IMR-90 (cell line): Measurements from ENCODE around the gene CYTH1. TPM values are rescaled to one million over a fixed set of nuclear protein-coding genes. Genes with fewer than 3 reads are reported as not detected.

ENCODE experiments used
- ATAC-seq: fragments of 200-7000 bp; cut with Tn5 transposase; 2 replicates; pipeline ENCODE4 v1.9.1; 2020; ENCODE audit warnings: low read depth, mild to moderate bottlenecking, moderate library complexity
- BruUV-seq: library from RNA; stranded (reverse); fragments of 400-500 nt; replicated peaks from 2 replicates; lab custom pipeline; 2021; lab: Mats Ljungman, UMichigan
- CTCF ChIA-PET: fragments of 300-600 bp; formaldehyde crosslinking; extraction: SDS; loops from one replicate; lab custom pipeline; 2021; ENCODE audit warnings: antibody characterized with exemption; lab: Yijun Ruan, JAX
- POLR2A ChIA-PET: fragments of 300-600 bp; sonication (Branson Sonifier 250); formaldehyde crosslinking; loops from one replicate; lab custom pipeline; 2022; ENCODE audit warnings: antibody characterized with exemption; ENCODE audit not compliant: unreplicated experiment; lab: Charles Lee
- DNase-seq: peaks from one replicate; pipeline ENCODE4 v3.0.0; 2013
- H2AFZ ChIP-seq: replicated peaks from 2 replicates; pipeline ENCODE3; 2013; ENCODE audit warnings: low read length, mild to moderate bottlenecking; ENCODE audit not compliant: poor library complexity
- H2AK5ac ChIP-seq: 2 replicates; pipeline ENCODE4 v1.6.1; 2013; ENCODE audit warnings: low read depth, low read length, inconsistent platforms
- H2AK9ac ChIP-seq: replicated peaks from 2 replicates; pipeline ENCODE3; 2013; ENCODE audit warnings: mild to moderate bottlenecking, low read depth, low read length, moderate library complexity; ENCODE audit not compliant: poor library complexity
- H2BK120ac ChIP-seq: 2 replicates; pipeline ENCODE4 v1.6.1; 2013; ENCODE audit warnings: low read depth, low read length, inconsistent platforms
- H2BK15ac ChIP-seq: 3 replicates; pipeline ENCODE4 v1.6.1; 2013; ENCODE audit warnings: low read depth, low read length, inconsistent platforms
- H2BK20ac ChIP-seq: 2 replicates; pipeline ENCODE4 v1.6.1; 2013; ENCODE audit warnings: low read depth, mild to moderate bottlenecking, inconsistent platforms, low read length, moderate library complexity
- H2BK5ac ChIP-seq: 2 replicates; pipeline ENCODE4 v1.6.1; 2013; ENCODE audit warnings: mild to moderate bottlenecking, low read depth, low read length, inconsistent platforms; ENCODE audit not compliant: poor library complexity, severe bottlenecking
- H3K14ac ChIP-seq: replicated peaks from 2 replicates; pipeline ENCODE4 v1.6.1; 2013; ENCODE audit warnings: low read depth, low read length, inconsistent platforms
- H3K18ac ChIP-seq: 2 replicates; pipeline ENCODE4 v1.6.1; 2013; ENCODE audit warnings: low read depth, low read length, control low read depth
- H3K23ac ChIP-seq: 2 replicates; pipeline ENCODE4 v1.6.1; 2013; ENCODE audit warnings: low read depth, low read length, inconsistent platforms
- H3K27ac ChIP-seq: 2 replicates; pipeline ENCODE4 v1.5.1; 2013; ENCODE audit warnings: mild to moderate bottlenecking, control low read depth, low read length; ENCODE audit not compliant: insufficient read depth
- H3K27me3 ChIP-seq: 2 replicates; pipeline ENCODE4 v1.6.1; 2013; ENCODE audit warnings: low read length; ENCODE audit not compliant: control insufficient read depth, insufficient read depth
- H3K36me3 ChIP-seq: 2 replicates; pipeline ENCODE4 v1.6.1; 2013; ENCODE audit warnings: low read length, mixed read lengths; ENCODE audit not compliant: control insufficient read depth, insufficient read depth
- H3K4ac ChIP-seq: 2 replicates; pipeline ENCODE4 v1.6.1; 2013; ENCODE audit warnings: low read depth, low read length, inconsistent platforms
- H3K4me1 ChIP-seq: 2 replicates; pipeline ENCODE4 v1.6.1; 2013; ENCODE audit warnings: low read length, mixed read lengths; ENCODE audit not compliant: control insufficient read depth, insufficient read depth
- H3K4me2 ChIP-seq: 2 replicates; pipeline ENCODE4 v1.6.1; 2013; ENCODE audit warnings: low read depth, mild to moderate bottlenecking, control low read depth, low read length, moderate library complexity
- H3K4me3 ChIP-seq: 2 replicates; pipeline ENCODE4 v1.5.1; 2013; ENCODE audit warnings: low read depth, mild to moderate bottlenecking, control low read depth, low read length, moderate library complexity; ENCODE audit not compliant: insufficient read depth
- H3K56ac ChIP-seq: 2 replicates; pipeline ENCODE4 v1.6.1; 2013; ENCODE audit warnings: low read length, inconsistent platforms; ENCODE audit not compliant: insufficient read depth; ENCODE audit errors: extremely low read depth
- H3K79me1 ChIP-seq, 2 experiments: 2 replicates each; pipeline ENCODE4 v1.6.1; 2013; ENCODE audit warnings: low read length in 2 of 2, inconsistent platforms in 1 of 2, low read depth in 1 of 2
- H3K9ac ChIP-seq: 2 replicates; pipeline ENCODE4 v1.6.1; 2013; ENCODE audit warnings: low read depth, low read length, control low read depth
- H3K9me1 ChIP-seq: 2 replicates; pipeline ENCODE4 v1.6.1; 2013; ENCODE audit warnings: low read length, inconsistent platforms; ENCODE audit not compliant: insufficient read depth
- H3K9me3 ChIP-seq: 2 replicates; pipeline ENCODE4 v1.6.1; 2013; ENCODE audit warnings: low read length; ENCODE audit not compliant: control insufficient read depth, insufficient read depth
- H4K20me1 ChIP-seq: 2 replicates; pipeline ENCODE4 v1.6.1; 2013; ENCODE audit warnings: low read length, inconsistent platforms; ENCODE audit not compliant: insufficient read depth
- H4K5ac ChIP-seq: 2 replicates; pipeline ENCODE4 v1.6.1; 2013; ENCODE audit warnings: mild to moderate bottlenecking, low read depth, low read length, control low read depth
- H4K8ac ChIP-seq, 2 experiments: 2 replicates each; pipeline ENCODE4 v1.6.1; 2013; ENCODE audit warnings: low read depth in 2 of 2, low read length in 2 of 2, control low read depth in 1 of 2, inconsistent platforms in 1 of 2
- H4K91ac ChIP-seq: 2 replicates; pipeline ENCODE4 v1.6.1; 2013; ENCODE audit warnings: low read depth, low read length, inconsistent platforms; ENCODE audit not compliant: insufficient read depth
- BHLHE40 ChIP-seq: fragments of 150-350 bp; IDR thresholded peaks from 2 replicates; pipeline ENCODE4 v1.6.1; 2016; ENCODE audit warnings: mild to moderate bottlenecking, low read depth, low read length
- CEBPB ChIP-seq: IDR thresholded peaks from 2 replicates; pipeline ENCODE4 v1.6.1; 2012; ENCODE audit warnings: low read depth, low read length, improper control_type of control experiment
- CHD1 ChIP-seq: IDR thresholded peaks from 2 replicates; pipeline ENCODE4 v1.6.1; 2012; ENCODE audit warnings: low read depth, low read length, improper control_type of control experiment
- FOS ChIP-seq: fragments of 150-350 bp; IDR thresholded peaks from 2 replicates; pipeline ENCODE4 v1.6.1; 2016; ENCODE audit warnings: low read depth, low read length
- MAFK ChIP-seq: IDR thresholded peaks from 2 replicates; pipeline ENCODE4 v1.6.1; 2012; ENCODE audit warnings: low read depth, low read length, improper control_type of control experiment
- MAZ ChIP-seq: IDR thresholded peaks from 2 replicates; pipeline ENCODE4 v1.6.1; 2012; ENCODE audit warnings: low read depth, mild to moderate bottlenecking, low read length, improper control_type of control experiment, moderate library complexity, borderline replicate concordance
- MXI1 ChIP-seq: IDR thresholded peaks from 2 replicates; pipeline ENCODE4 v1.6.1; 2012; ENCODE audit warnings: low read depth, mild to moderate bottlenecking, low read length, moderate library complexity, borderline replicate concordance
- NFE2L2 ChIP-seq: fragments of 150-350 bp; IDR thresholded peaks from 2 replicates; pipeline ENCODE4 v1.6.1; 2016; ENCODE audit warnings: low read depth, mild to moderate bottlenecking, low read length
- POLR2A ChIP-seq: IDR thresholded peaks from 2 replicates; pipeline ENCODE4 v1.6.1; 2012; ENCODE audit warnings: mild to moderate bottlenecking, low read depth, low read length
- RAD21 ChIP-seq: IDR thresholded peaks from 2 replicates; pipeline ENCODE4 v1.6.1; 2012; ENCODE audit warnings: low read length, improper control_type of control experiment
- RCOR1 ChIP-seq: IDR thresholded peaks from 2 replicates; pipeline ENCODE4 v1.6.1; 2012; ENCODE audit warnings: mild to moderate bottlenecking, low read length, improper control_type of control experiment; ENCODE audit not compliant: insufficient replicate concordance
- RFX5 ChIP-seq: IDR thresholded peaks from 2 replicates; pipeline ENCODE4 v1.8.0; 2012; ENCODE audit warnings: low read depth, mild to moderate bottlenecking, low read length, moderate library complexity
- SMC3 ChIP-seq: fragments of 150-350 bp; IDR thresholded peaks from 2 replicates; pipeline ENCODE4 v1.6.1; 2016; ENCODE audit warnings: low read depth, mild to moderate bottlenecking, antibody characterized with exemption, low read length, moderate library complexity
- USF2 ChIP-seq: fragments of 150-350 bp; IDR thresholded peaks from 2 replicates; pipeline ENCODE4 v1.6.1; 2017; ENCODE audit warnings: mild to moderate bottlenecking, antibody characterized with exemption, low read length, low read depth
- WGBS, 2 experiments: methylation state at CpG; one replicate each; pipeline versions ENCODE4 v1.1.5 to v1.1.7; 2013; ENCODE audit warnings: missing lambda C conversion rate in 2 of 2; ENCODE audit not compliant: insufficient read length in 1 of 2; ENCODE audit errors: extremely low coverage in 2 of 2; 5-methylcytosine and 5-hydroxymethylcytosine counted together
- dilution Hi-C: fragments of 300-500 bp; cut with HindIII; formaldehyde crosslinking; loops from one replicate; pipeline ENCODE4 v1.14.3; 2018; ENCODE audit warnings: low sequenced_read_pairs; ENCODE audit not compliant: unreplicated experiment
- in situ Hi-C: fragments of 300-500 bp; cut with MboI; formaldehyde crosslinking; loops from 3 replicates; pipeline ENCODE4 v1.14.3; 2019; ENCODE audit warnings: low sequenced_read_pairs, inconsistent platforms, mixed read lengths
- intact Hi-C: fragments of 100-400 bp; cut with micrococcal nuclease; formaldehyde crosslinking; loops from 2 replicates; pipeline ENCODE4 v1.10.0; 2022
- polyA plus RNA-seq, 3 experiments: library from polyadenylated mRNA; depleted of rRNA; stranded (reverse); fragments of >200 nt; gene quantifications; 2 replicates each; pipeline ENCODE4 v1.2.3, GENCODE V29; 2012; ENCODE audit warnings: low replicate concordance in 1 of 3
- total RNA-seq: library from RNA; depleted of rRNA; stranded (reverse); fragments of >200 nt; gene quantifications from 2 replicates; pipeline ENCODE4 v1.2.3, GENCODE V29; 2012
- TF ChIP-seq, protein P1 (sequence below): conservative IDR thresholded peaks from 2 replicates; pipeline ENCODE4 v1.5.1; 2012; ENCODE audit warnings: mild to moderate bottlenecking, low read depth, low read length, improper control_type of control experiment
- TF ChIP-seq, protein P2 (sequence below): fragments of 150-350 bp; IDR thresholded peaks from 2 replicates; pipeline ENCODE4 v1.6.1; 2016; ENCODE audit warnings: low read depth, mild to moderate bottlenecking, low read length, moderate library complexity, borderline replicate concordance

Gene CYTH1
- total and polyA plus RNA-seq, 2 of the 4 experiments (the other 2 are of a cell fraction): 7.9 to 12.4 TPM

GRCh38 chr17:78675836-78676235, 106.2 kb downstream of the CYTH1 start:
- 91% methylated on average over 12 of the region's 15 CpGs; no CpG with 5 or more reads in 1 of the 2 experiments for WGBS, 2 experiments
- Histone ChIP-seq H3K4me1 (peaks cover 4% of the 10 kb centered on the region), H2BK5ac (no peak overlapping the region), H3K18ac (no peak overlapping the region), H2BK120ac (no peak overlapping the region), H3K4me3 (no peak overlapping the region), H4K20me1 (no peaks in the 10 kb centered on the region), H2AFZ (no peak overlapping the region), H3K9me1 (peaks cover 9% of the 10 kb centered on the region), H3K14ac (no peak overlapping the region), H3K4me2 (no peak overlapping the region), H3K27me3 (no peaks in the 10 kb centered on the region), H2AK9ac (no peak overlapping the region), H3K9ac (no peak overlapping the region), H4K8ac (no peak overlapping the region), H3K27ac (no peak overlapping the region), H2BK15ac (no peak overlapping the region), H2BK20ac (no peak overlapping the region), H4K91ac (no peak overlapping the region), H3K9me3 (no peaks in the 10 kb centered on the region), H2AK5ac (no peak overlapping the region), H3K56ac (no peak overlapping the region), H4K5ac (no peak overlapping the region), H3K79me1 (peaks cover 0 to 9% of the 10 kb centered on the region in 2 experiments; a peak in 1 of 4 replicates), H3K4ac (no peak overlapping the region), H3K23ac (no peak overlapping the region; the same call in 1 of the 2 replicates), H3K36me3 (peaks cover 33% of the 10 kb centered on the region; the same call in 1 of the 2 replicates)
- intact Hi-C loops (no loop called here), in situ Hi-C loops (no loop called here), dilution Hi-C loops (no loop called here)
- ATAC-seq (no peak), DNase-seq (no peak)
- POLR2A ChIA-PET: no interaction called here
- BruUV-seq: no TSS peak
- TF ChIP-seq RFX5 (no peak), USF2 (no peak), CEBPB (no peak), MAFK (no peak), RCOR1 (no peak), BHLHE40 (no peak), NFE2L2 (no peak), SMC3 (no peak), POLR2A (no peak), CHD1 (no peak), MXI1 (no peak), FOS (no peak), MAZ (no peak), RAD21 (no peak)
- TF ChIP-seq, protein P1, sequence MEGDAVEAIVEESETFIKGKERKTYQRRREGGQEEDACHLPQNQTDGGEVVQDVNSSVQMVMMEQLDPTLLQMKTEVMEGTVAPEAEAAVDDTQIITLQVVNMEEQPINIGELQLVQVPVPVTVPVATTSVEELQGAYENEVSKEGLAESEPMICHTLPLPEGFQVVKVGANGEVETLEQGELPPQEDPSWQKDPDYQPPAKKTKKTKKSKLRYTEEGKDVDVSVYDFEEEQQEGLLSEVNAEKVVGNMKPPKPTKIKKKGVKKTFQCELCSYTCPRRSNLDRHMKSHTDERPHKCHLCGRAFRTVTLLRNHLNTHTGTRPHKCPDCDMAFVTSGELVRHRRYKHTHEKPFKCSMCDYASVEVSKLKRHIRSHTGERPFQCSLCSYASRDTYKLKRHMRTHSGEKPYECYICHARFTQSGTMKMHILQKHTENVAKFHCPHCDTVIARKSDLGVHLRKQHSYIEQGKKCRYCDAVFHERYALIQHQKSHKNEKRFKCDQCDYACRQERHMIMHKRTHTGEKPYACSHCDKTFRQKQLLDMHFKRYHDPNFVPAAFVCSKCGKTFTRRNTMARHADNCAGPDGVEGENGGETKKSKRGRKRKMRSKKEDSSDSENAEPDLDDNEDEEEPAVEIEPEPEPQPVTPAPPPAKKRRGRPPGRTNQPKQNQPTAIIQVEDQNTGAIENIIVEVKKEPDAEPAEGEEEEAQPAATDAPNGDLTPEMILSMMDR: no peak
- TF ChIP-seq, protein P2, sequence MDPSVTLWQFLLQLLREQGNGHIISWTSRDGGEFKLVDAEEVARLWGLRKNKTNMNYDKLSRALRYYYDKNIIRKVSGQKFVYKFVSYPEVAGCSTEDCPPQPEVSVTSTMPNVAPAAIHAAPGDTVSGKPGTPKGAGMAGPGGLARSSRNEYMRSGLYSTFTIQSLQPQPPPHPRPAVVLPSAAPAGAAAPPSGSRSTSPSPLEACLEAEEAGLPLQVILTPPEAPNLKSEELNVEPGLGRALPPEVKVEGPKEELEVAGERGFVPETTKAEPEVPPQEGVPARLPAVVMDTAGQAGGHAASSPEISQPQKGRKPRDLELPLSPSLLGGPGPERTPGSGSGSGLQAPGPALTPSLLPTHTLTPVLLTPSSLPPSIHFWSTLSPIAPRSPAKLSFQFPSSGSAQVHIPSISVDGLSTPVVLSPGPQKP: no peak
- CTCF ChIA-PET: no interaction called here
